Heart left ventricle (tissue), 13 donors: ENCODE results near the gene FOXO6.

ENCODE experiments used
- CTCF ChIP-seq, 12 donors: fragments of 200-600 bp; sonication (generic) in 4 of 12; IDR thresholded peaks; one replicate each; pipeline versions ENCODE4 v1.5.0 to v1.8.0; 2018 to 2022; ENCODE audit warnings: antibody characterized with exemption in 12 of 12, mild to moderate bottlenecking in 5 of 12
- POLR2A ChIP-seq, 2 donors: fragments of 450-650 bp; IDR thresholded peaks; one replicate each; pipeline ENCODE4 v1.6.1; 2017; ENCODE audit warnings: antibody characterized with exemption in 2 of 2, mild to moderate bottlenecking in 2 of 2, moderate library complexity in 2 of 2
- donor health status: ischemic (EF 13 %, LVEDD 7.1; RV severe dilation, severe dysfunction).
- donor health status: DM: no; HTN: yes; CAD: no.
- donor health status: DM: no; HTN: no; CAD: no.
- donor health status: ischemic (EF 25% LVEDD 6.9; RV normal size, moderate dysfunction).
- donor health status: ischemic (EF 25% LVEDD 5.7; RV mildly dilated, moderate dysfunction).
- donor health status: ischemic (EF 35%, LVEDD 5.7; RV mildly dilated, moderate dysfunction).
- donor health status: nonischemic (EF 11% LVEDD 7.7; RV severe dilation, severe dysfunction).
- donor health status: DM: yes; HTN: yes; CAD: no.
- donor health status: PGD.
- donor health status: ischemic (EF 29% LVEDD 5.4; RV normal size, mild dysfunction).
- donor health status: nonischemic (EF 23%, LVEDD 6.1; RV moderate dilation, normal function).

- TF ChIP-seq CTCF (IDR thresholded peaks at IDR 0.05) (peak in 1 of 12 donors; percentile 20), POLR2A (IDR thresholded peaks at IDR 0.05) (no peak)
Measured at GRCh38 chr1:41358131-41359021, 2.9 kb upstream of the FOXO6 start.
